ENCODE measurements around the gene ASNSD1.
"Not testable (repeated sequence)": the region's sequence is repeated elsewhere in the genome, so short reads cannot be mapped to it uniquely, and the experiment has no call there.

Gene ASNSD1

GRCh38 chr2:189702071-189702470 is 40.8 kb downstream of the ASNSD1 start:
- no peak for TF ChIP-seq CTCF (IDR thresholded peaks at IDR 0.05; ENCODE audit: extremely low read depth, insufficient read depth, missing control alignments)
- no peak for DNase-seq (ENCODE audit: low spot score)
- in situ Hi-C loops (cut with MboI; ENCODE audit: low pct_unique_long_range_greater_than_20kb, low sequenced_read_pairs, unreplicated experiment) = no loop called here

GRCh38 chr2:189709501-189710221 is 48.4 kb downstream of the ASNSD1 start:
- no peak for TF ChIP-seq CTCF (IDR thresholded peaks at IDR 0.05; ENCODE audit: extremely low read depth, insufficient read depth, missing control alignments)
- DNase-seq (ENCODE audit: low spot score) = no peak
- in situ Hi-C loops (cut with MboI; ENCODE audit: low pct_unique_long_range_greater_than_20kb, low sequenced_read_pairs, unreplicated experiment) = no loop called here

- DNase-seq (ENCODE audit: low spot score); in situ Hi-C loops (cut with MboI; ENCODE audit: low pct_unique_long_range_greater_than_20kb, low sequenced_read_pairs, unreplicated experiment): not testable (repeated sequence)
These were observed 56.3 kb downstream of the ASNSD1 start for GRCh38 chr2:189717593-189717992.

- in situ Hi-C loops (cut with MboI; ENCODE audit: low pct_unique_long_range_greater_than_20kb, low sequenced_read_pairs, unreplicated experiment) = no loop called here
These were observed 58.3 kb downstream of the ASNSD1 start for GRCh38 chr2:189719571-189719970.

More at GRCh38 chr2:189719571-189719970, 58.3 kb downstream of the ASNSD1 start:
- no peak for TF ChIP-seq CTCF (IDR thresholded peaks at IDR 0.05; ENCODE audit: extremely low read depth, insufficient read depth, missing control alignments)
- DNase-seq (ENCODE audit: low spot score) = no peak

Measured in GM13977 (cell line).